ENCODE results near the gene JMJD1C.
"Not testable (repeated sequence)": the region's sequence is repeated elsewhere in the genome, so short reads cannot be mapped to it uniquely, and the experiment has no call there.

The JMJD1C gene

DNA sequence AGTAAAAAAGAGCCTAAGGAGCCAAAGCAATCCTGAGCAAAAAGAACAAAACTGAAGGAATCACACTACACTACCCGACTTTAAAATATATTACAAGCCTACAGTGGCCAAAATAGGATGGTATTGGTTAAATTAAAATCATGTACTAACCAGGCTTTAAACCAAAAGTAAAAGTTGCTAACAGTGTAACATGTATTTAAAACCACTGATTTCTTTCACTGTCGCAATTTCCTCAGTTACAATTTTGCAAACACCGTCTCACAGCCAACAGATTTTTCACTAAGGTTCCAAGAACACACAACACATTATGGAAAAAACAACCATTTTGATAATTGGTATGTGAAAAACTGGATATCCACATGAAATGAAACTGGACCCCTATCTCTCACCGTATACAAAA, 74.0 kb downstream of the JMJD1C start:
- DNase-seq = no peak

DNA sequence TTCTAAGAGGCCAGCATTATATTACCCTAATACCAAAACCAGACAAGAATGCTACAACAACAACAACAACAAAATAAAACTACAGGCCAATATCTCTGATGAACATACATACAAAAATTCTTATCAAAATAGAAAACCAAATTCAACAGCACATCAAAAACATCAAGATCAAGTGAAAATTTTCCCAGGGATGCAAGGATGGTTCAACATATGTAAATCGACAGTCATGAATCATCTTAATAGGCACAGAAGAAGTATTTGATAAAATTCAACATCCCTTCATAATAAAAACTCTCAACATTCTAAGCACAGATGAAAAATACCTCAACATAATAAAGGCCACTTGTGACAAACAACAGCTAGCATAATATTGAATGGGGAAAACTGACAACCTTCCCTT, 75.3 kb downstream of the JMJD1C start:
- no peak for DNase-seq

DNA sequence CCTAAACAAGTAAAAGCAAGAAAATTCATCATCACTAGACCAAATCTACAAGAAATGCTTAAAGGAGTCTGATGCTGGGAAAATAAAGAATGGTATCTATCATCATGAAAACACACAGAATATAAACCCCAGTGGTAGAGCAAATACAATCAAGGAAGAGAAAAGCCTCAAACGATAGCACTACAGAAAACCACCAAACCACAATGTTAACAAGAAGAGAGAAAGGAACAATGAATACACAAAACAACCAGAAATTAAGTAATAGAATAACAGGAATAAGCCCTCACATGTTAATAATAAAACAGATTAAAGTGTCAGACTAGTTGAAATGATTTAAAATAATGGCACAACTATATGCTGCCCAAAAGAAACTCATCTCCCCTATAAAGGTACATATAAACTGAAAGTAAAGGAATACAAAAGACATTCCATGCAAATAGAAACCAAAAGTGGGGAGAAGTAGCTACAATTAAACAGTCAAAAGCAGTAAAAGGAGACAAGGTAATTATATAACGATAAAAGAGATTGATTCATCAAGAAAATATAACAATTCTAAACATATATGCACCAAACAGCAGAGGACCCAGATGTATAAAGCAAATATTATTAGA, 77.3 kb downstream of the JMJD1C start:
- DNase-seq = peak; percentile 53

DNA sequence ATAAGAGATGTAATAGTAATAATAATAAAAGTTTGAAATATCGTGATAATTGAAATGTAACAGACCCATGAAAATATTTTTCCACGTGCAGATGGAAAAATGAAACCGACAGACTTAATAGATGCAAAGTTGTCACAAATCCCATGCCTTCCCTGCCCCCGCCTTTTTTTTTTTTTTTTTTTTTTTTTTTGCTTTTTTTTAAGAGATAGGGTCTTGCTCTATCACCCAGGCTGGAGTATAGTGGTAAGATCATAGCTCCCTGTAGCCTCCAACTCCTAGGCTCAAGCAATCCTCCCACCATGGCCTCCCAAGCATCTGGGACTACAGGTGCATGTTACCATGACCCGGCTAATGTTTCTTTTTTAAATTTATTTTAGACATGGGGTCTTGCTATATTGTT, 80.5 kb downstream of the JMJD1C start:
- DNase-seq = no peak

DNA sequence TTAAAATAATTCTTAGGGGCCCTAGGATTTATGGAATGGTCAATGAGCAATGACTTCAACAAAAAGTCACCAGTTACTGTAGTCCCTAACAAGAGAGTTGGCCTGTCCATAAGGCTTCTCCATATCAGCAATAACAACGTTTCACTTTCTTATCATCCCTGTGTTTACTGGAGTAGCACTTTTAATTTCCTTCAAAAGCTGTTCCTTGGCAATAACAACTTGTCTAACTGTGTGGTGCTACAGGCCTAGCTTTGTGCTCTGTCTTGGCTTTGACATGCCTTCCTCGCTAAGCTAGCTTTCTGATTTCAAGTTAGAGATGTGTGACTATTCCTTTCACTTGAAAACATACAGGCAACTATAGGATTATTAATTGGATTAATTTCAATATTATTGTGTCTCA, 81.1 kb downstream of the JMJD1C start:
- DNase-seq = no peak

DNA sequence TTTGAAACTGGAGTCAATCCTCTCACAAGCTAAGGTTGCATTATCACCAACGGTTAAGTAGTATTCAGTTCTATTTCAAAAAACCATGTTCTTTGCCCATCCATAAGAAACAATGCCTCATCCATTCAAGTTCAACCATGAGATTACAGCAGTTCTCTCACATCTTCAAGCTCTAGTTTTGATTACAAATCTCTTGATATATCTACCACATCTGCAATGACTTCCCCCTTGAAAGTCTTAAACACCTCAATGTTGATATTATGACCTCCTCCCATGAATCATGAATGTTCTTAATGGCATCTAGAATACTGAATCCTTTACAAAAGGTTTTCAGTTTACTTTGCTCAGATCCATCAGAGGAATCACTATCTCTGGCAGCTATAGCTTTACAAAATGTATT, 81.8 kb downstream of the JMJD1C start:
- DNase-seq = no peak

DNA sequence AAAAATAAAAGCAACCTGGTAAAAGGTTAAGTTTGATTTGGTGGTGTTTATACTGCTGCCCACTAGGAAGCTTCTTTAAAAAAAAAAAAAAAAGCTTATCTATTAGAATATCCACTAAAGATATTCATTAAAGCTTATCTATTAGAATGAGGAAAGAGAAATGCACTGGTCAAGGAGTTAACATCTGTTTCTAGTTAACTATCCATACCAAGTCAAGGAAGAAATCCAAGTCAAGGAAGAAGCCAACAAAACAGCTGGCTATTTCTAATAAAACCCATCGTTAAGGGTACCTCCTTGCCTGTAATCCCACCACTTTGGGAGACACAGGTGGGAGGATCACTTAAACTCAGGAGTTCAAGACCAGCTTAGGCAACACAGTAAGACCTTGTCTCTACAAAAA, 82.6 kb downstream of the JMJD1C start:
- DNase-seq = no peak

DNA sequence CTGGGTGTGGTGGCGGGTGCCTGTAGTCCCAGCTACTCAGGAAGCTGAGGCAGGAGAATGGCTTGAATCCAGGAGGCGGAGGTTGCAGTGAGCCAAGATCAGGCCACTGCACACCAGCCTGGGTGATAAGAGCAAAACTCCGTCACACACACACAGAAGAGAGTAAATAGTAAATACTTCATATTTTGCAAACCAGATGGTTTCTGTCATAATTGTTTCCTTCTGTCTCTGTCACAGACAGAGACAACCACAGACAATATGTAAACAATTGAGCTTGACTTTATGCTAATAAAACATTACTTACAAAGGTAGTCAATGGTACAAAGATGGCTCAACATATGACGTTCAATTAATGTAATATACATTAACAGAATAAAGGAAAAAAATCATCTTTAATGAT, 83.7 kb downstream of the JMJD1C start:
- no peak for DNase-seq

DNA sequence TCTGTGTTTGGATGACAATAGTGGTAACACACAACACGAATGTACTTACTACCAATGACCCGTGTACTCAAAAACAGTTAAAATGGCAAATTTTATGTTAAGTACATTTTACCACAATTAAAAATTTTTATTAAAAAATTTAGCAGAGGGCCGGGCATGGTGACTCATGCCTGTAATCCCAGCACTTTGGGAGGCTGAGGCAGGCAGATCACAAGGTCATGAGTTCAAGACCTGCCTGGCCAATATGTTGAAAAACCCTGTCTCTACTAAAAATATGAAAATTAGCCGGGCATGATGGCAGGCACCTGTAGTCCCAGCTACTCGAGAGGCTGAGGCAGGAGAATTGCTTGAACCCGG, 88.5 kb downstream of the JMJD1C start:
- DNase-seq = not testable (repeated sequence)

DNA sequence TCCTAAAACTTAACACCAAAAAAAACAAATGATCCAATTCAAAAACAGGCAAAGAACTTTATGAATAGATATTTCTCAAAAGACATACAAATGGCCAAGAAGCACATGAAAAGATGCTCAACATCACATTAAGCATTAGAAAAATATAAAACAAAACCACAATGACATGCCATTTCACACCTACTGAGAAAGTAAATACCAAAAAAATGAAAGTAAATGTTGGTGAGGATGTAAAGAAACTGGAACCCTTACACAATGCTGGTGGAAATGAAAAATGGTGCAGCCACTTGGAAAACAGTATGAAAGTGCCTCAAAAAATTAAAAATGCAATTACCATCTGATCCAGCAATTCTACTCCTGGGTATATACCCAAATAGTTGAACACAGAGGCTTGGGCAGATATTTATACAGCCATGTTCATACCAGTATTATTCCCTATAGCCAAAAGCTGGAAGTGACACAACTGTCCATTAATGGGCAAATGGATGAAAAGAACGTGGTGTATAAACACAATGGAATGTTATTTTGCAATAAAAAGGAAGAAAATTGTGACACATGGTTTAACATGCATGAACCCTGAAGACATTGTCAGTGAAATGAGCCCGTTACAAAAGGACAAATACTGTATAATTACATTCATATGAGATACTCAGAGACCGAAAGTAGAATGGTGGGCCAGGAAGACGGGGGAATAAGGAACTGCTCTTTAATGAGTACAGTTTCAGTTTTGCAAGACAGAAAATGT, 89.0 kb downstream of the JMJD1C start:
- no peak for DNase-seq

DNA sequence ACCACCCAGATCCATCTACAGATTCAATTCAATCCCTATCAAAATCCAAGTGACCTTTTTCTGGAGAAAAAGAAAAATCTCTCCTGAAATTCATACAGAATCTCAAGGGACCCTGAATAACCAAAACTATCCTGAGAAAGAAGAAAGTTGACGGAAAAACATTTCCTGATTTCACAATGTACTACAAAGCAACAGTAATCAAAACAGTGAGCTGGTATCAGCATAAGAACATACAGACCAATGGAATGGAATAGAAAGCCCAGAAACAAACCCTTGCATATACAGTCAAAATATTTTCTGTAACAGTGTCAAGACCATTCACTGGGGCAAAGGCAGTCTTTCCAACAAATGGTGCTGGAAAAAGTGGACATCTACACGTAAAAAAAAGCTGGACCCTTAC, 89.9 kb downstream of the JMJD1C start:
- no peak for DNase-seq

DNA sequence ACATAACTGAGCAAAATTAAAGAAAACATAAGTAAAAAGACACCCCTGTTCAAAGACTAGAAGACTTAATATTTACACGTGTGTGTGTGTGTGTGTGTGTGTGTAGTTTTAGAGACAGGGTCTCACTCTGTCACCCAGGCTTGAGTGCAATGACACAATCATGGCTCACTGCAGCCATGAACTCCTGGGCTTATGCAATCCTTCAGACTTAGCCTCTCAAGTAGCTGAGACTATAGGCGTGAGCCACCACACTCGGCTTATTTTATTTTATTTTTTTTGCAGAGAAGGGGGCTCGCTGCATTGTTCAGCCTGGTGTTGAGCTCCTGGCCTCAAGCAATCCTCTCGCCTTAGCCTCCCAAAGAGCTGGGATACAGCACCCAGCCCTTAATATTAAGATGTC, 90.3 kb downstream of the JMJD1C start:
- DNase-seq = no peak

DNA sequence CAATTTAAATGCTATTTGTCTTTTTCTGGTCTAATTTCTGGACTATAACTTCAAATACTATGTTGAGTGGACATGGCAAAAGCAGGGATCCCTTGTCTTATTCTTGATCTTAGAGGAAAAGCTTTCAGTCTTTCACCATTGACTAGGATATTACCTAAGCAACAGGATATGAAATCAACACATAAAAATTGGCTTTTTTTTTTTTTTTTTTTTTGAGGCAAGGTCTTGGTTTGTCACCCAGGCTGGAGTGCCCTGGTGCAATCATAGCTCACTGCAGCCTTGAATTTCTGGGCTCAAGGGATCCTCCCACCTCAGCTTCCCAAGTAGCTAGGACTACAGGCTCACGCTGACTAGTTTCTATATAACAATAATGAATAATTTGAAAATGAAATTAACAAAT, 90.8 kb downstream of the JMJD1C start:
- no peak for DNase-seq

DNA sequence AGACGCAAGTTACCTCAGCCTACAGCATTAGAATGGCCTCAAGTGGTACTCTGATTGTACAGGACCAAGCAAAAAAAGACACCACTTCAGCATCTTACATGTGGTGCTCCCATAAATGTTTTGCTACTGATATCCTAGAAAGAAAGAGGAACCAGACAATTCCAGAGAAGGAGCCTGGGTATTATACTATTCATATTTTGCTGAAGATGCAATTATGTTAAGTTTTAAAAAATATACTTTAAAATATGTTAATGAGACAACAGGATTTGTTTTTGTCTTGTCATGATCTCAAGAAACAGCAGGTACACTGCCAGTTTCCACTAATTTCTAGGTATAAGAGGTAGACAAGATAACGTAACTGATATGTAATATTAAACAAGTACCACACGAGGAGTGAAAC, 92.6 kb downstream of the JMJD1C start:
- DNase-seq = no peak

DNA sequence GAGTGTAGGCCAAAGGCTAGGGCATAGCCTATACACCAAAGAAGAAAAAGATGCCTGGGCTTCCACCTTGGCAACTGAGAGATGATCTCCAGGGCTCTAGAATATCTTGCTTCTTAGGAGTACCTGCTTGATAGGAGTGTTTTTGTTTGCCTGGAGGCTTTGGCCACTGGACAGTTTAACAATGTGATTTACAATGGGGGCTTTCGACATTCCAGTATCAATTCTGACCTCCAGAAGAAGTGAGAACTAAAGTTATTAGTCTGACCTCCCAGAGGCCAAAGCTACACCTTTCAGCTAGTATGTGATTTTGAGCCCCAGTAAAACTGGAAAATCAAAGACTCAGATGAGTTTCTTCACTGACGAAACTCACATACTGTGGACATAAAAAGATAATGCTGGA, 96.1 kb downstream of the JMJD1C start:
- DNase-seq = no peak

DNA sequence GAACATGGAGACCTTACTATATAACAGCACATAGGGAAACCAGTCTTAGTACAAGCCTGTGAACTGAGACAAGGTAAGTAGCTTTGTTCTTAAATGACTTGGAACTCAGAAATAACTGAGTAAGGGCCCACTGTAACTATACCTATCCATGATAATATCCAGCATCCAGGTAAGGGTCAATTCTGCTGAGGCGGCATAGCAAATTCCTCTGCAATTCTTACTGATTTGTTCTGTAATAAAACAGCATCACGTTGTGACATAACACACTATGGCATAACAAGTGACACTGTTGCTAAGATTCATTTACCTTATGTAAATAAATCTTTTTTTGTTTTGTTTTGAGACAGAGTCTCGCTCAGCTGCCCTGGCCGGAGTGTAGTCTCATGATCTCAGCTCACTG, 97.4 kb downstream of the JMJD1C start:
- DNase-seq = no peak

DNA sequence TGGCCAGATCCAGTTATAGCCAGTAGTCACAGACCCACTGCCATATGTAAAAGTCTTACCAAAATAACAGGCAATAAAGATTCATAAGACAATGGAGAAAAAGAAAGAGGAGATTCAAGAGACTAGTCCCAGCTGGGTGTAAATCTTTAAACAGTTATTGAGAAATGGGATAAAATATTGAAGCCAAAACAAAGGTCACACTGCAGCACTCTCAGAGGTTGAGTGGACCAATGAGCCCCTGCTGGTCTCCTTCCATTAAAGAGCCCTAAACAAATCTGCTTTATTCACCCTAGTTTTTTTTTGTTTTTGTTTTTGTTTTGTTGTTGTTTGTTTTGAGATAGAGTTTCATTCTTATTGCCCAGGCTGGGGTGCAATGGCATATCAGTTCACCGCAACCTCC, 98.8 kb downstream of the JMJD1C start:
- DNase-seq = no peak

DNA sequence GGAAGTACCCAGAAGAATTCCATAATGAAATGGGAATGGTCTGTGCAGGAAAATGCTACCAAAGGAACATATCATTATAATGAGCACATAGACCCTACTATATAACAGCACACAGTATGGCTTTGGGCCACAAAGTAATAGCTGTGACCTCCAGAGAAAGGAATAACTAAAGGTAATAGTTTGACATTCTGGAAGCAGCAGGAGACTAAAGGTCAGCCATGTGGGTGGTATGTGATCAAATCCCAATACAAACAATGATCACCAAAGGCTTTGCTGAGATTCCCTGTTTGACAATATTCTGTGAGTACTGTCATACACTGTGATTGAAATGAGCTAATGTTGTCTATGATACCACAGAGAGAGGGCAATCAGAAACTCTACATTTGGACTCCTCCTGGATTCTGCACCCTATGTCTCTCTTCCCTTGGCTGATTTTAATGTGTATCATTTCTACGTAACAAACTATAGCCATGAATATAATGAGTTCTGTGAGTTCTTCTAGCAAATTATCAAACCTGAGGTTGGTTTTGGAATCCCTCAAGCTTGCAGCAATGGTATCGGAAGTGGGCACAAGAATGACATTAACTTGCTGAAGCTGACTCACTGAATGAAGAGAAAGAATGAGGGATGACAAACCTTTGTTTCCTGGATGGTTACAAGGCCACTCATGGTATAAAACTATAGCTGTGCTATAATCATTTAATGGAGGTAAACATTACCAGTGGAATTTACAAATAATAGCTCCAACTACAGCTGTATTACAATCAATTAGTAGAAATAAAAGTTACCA, 99.6 kb downstream of the JMJD1C start:
- DNase-seq = no peak

DNA sequence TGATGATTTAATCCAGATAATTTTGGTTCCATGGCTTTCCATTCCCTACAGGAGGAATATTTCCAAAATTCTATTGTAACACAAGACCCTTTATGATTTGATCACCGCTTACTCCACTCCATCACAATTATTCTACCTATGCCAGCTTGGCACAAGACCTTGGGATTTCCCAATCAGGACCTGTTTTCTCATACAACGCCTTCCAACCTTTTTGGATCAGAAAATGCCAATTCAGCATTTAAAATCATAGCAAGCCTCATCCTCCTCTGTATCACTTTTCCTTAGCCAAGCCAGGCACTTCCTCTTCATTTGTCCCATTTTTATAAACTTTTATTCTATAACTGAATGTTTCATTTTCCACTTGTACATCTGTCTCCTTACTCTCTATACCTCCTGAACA, 100.9 kb downstream of the JMJD1C start:
- DNase-seq = no peak

DNA sequence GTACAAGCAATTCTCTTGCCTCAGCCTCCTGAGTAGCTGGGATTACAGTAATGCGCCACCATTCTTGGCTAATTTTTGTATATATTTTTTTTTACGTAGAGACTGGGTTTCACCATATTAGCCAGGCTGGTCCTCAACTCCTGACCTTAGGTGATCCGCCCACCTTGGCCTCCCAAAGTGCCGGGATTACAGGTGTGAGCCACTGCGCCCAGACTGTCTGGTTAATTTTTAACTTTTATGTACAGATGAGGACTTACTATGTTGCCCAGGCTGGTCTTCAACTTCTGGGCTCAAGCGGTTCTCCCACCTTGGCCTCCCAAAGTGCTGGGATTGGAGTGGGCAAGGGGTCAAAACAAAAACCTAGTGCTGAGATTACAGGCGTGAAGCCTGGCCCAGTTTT, 101.8 kb downstream of the JMJD1C start:
- DNase-seq = no peak

DNA sequence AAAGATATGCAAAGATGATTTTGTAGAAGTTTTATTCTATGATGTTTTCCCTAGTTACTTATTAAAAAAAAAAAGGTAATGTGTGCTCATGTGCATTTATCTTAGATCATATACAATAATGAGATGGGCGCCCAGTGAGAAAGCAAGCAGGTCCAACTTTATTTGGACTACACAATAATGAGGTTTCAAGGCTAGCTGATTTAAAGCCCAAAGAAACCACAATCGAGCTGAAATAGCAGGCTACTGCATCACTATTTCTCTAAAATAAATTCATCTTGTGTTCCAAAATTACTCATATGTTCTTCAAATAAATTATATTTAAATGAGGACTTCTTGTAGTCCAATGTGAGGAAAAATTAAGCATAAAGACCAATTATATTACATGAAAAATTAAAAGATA, 110.1 kb downstream of the JMJD1C start:
- DNase-seq = no peak

DNA sequence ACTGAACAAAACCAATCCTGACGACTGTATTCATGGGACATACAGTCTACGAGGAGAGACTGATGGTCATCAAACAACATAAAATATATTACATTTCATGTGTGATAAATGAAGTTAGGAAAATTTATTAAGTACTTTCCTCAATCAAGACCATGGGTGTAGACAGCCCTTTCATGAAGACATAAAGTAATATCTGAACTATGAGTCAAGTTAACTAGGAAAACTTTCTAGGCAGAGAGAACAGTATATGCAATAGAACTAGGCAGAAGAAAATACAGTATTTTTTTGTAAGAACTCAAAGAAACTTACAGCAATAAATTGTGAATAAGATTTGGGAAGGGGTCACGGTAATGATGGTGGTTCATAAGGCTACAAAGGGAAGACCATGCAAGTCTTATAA, 112.8 kb downstream of the JMJD1C start:
- DNase-seq = no peak

DNA sequence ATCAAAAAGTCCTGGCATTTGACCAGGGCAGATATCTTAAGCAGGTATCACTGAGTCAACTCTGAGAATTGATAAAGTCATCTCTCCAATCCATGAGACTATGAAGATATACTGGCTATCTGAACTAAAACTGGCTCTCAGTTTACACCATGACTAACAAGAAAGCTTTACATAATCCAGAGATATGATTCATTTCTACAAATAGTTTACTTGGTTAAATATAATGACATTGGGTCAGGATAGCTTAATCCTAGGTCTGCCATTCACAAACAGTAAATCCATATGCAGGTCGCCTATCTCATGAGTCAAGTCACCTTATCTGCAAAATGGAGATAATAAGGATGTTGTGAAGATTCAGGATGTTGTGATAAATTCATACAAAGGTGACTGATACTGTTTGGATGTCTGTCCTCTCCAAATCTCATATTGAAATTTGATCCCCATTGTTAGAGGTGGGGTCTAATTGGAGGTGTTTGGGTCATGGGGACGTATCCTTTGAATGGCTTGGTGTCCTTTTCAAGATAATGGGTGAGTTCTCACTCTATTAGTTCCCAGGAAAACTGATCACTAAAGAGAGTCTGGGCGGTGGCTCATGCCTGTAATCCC, 117.4 kb downstream of the JMJD1C start:
- DNase-seq = no peak

DNA sequence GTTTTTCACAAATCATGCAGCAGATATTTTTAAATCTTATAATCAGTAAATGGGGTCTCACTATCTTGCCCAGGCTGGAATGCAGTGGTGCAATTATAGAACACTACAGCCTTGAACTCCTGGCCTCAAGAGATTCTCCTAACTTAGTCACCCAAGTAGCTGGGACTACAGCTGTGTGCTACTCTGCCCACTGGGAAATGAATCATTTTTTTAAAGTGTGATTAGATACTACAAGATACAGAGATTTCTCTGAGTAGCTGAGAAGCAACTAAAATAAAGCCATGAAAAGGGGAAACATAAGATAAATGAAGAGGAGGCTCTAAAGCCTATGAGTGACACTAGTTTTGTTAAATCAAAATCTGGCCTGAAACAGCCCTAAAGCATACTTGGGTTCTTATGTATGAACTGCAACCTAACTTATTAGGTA, 119.7 kb downstream of the JMJD1C start:
- no peak for DNase-seq
